Uterus (tissue), 2 donors: ENCODE measurements around the gene SETD4.

Experiments
- CTCF ChIP-seq, 4 experiments: fragments of 200-600 bp in 2 of 4; fragments of 450-650 bp in 2 of 4; sonication (generic) in 2 of 4; IDR thresholded peaks; one replicate each; pipeline ENCODE4 v1.5.1; 2016 to 2019; ENCODE audit warnings: antibody characterized with exemption in 4 of 4, mild to moderate bottlenecking in 2 of 4, moderate library complexity in 1 of 4
- POLR2A ChIP-seq, 2 donors: fragments of 450-650 bp; IDR thresholded peaks; one replicate each; pipeline ENCODE4 v1.6.1; 2016; ENCODE audit warnings: antibody characterized with exemption in 2 of 2, mild to moderate bottlenecking in 1 of 2, moderate library complexity in 1 of 2

- no peak for TF ChIP-seq CTCF (IDR thresholded peaks at IDR 0.05)
- no peak for TF ChIP-seq POLR2A (IDR thresholded peaks at IDR 0.05)
Measured at GRCh38 chr21:36097427-36098181, 37.3 kb upstream of the SETD4 start.
